Measurements from ENCODE around the gene RADIL.

Gene RADIL

GRCh38 chr7:4781366-4782069, 102.0 kb downstream of the RADIL start (continued):
- TF ChIP-seq, protein P1, sequence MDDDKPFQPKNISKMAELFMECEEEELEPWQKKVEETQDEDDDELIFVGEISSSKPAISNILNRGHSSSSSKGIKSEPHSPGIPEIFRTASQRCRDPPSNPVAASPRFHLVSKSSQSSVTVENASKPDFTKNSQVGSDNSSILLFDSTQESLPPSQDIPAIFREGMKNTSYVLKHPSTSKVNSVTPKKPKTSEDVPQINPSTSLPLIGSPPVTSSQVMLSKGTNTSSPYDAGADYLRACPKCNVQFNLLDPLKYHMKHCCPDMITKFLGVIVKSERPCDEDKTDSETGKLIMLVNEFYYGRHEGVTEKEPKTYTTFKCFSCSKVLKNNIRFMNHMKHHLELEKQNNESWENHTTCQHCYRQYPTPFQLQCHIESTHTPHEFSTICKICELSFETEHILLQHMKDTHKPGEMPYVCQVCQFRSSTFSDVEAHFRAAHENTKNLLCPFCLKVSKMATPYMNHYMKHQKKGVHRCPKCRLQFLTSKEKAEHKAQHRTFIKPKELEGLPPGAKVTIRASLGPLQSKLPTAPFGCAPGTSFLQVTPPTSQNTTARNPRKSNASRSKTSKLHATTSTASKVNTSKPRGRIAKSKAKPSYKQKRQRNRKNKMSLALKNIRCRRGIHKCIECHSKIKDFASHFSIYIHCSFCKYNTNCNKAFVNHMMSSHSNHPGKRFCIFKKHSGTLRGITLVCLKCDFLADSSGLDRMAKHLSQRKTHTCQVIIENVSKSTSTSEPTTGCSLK (tag by site-specific recombination; IDR thresholded peaks at IDR 0.05) = no peak

- H3K4me1 ChIP-seq (ENCODE audit: control insufficient read depth, insufficient read depth, low read length) = peaks cover 4% of the 10 kb centered on the region
- CTCF ChIA-PET = interaction anchor here (0.7 kb wide), 1 partner anchor 529 kb away, joined by 5 read pairs; no protein-coding TSS in a partner anchor
- H3K9me3 ChIP-seq (ENCODE audit: control insufficient read depth, insufficient read depth, low read depth, low read length) = no peaks in the 10 kb centered on the region
- H3K4me3 ChIP-seq (ENCODE audit: low read depth, low read length) = no peak overlapping the region
- TF ChIP-seq GFI1B (tag by site-specific recombination; IDR thresholded peaks at IDR 0.05) (no peak), BCL6B (tag by site-specific recombination; IDR thresholded peaks at IDR 0.05) (no peak), SCRT1 (tag by site-specific recombination; IDR thresholded peaks at IDR 0.05; ENCODE audit: borderline replicate concordance) (no peak), ZNF670 (tag by site-specific recombination; IDR thresholded peaks at IDR 0.05; ENCODE audit: low read depth) (no peak), REPIN1 (tag by site-specific recombination; IDR thresholded peaks at IDR 0.05; ENCODE audit: low read depth) (no peak), ZNF221 (tag by site-specific recombination; IDR thresholded peaks at IDR 0.05; ENCODE audit: borderline replicate concordance) (no peak), GLI2 (tag by site-specific recombination; IDR thresholded peaks at IDR 0.05; ENCODE audit: borderline replicate concordance, low read depth) (no peak), ZNF202 (tag by site-specific recombination; IDR thresholded peaks at IDR 0.05; ENCODE audit: borderline replicate concordance) (no peak), YY1 (tag by site-specific recombination; IDR thresholded peaks at IDR 0.05) (no peak), ZNF548 (tag by site-specific recombination; IDR thresholded peaks at IDR 0.05) (no peak), HOXA7 (CRISPR knock-in tag; IDR thresholded peaks at IDR 0.05; ENCODE audit: borderline replicate concordance) (no peak)
- TF ChIP-seq, protein P2, sequence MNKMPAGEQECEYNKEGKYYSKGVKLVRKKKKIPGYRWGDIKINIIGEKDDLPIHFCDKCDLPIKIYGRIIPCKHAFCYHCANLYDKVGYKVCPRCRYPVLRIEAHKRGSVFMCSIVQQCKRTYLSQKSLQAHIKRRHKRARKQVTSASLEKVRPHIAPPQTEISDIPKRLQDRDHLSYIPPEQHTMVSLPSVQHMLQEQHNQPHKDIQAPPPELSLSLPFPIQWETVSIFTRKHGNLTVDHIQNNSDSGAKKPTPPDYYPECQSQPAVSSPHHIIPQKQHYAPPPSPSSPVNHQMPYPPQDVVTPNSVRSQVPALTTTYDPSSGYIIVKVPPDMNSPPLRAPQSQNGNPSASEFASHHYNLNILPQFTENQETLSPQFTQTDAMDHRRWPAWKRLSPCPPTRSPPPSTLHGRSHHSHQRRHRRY (tag by site-specific recombination; IDR thresholded peaks at IDR 0.05) = no peak
- peaks cover 0 to 34% of the 10 kb centered on the region in 2 experiments; a peak in 2 of 3 replicates for H3K36me3 ChIP-seq (ENCODE audit: control insufficient read depth in 2 of 2, insufficient read depth in 1 of 2, low read length in 2 of 2)
- POLR2A ChIA-PET = no interaction called here
- H3K27ac ChIP-seq (ENCODE audit: extremely low read depth, low read depth, low read length) = no peak overlapping the region
These were observed 104.4 kb downstream of the RADIL start for GRCh38 chr7:4779118-4779517.

DNA sequence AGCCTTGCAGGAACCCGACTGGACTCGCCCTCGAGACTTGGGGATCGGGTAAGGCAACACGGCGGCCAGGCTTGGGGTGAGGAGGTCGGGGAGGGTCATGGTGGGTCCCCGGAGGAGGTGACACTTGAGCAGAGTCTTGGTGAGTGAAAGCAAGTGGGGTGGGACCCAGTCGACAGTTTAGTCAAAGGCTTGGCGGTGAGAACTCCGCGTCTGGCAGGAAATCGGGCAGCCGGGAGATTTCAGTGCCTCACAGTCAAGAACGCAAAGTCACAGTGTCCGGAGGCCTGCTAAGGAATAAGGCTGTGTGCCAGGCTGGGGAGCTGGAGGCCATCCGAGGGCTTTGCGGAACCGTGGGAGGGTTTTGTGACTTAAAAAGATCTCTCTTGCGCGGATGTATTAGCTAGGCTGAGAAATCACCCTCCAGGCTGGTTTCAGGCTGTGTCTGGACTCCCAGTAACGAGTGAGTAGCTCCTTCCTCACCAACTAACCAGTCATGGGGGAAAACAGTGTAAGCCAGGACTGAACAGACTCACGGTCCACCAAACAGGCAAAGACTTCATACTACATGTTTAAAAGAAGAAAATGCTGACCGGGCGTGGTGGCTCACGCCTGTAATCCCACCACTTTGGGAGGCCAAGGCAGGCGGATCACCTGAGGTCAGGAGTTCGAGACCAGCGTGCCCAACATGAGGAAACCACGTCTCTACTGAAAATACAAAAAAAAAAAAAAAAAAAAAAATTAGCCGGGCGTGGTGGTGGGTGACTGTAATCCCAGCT, 107.5 kb downstream of the RADIL start:
- TF ChIP-seq ZNF335 (tag by site-specific recombination; conservative IDR thresholded peaks at IDR 0.05) = peak; percentile 93
- TF ChIP-seq ZNF26 (tag by site-specific recombination; IDR thresholded peaks at IDR 0.05) = no peak
- TF ChIP-seq MZF1 (tag by site-specific recombination; IDR thresholded peaks at IDR 0.05; ENCODE audit: borderline replicate concordance) = no peak
- ChIA-PET POLR2A (interaction anchor here (0.7 to 2.1 kb wide), 15 partner anchors 8 to 339 kb away, joined by 3 to 15 read pairs (median 4); partner anchors contain the start of gene RBAK), CTCF (interaction anchor here (0.6 to 1.3 kb wide), 5 partner anchors 16 to 455 kb away, joined by 3 read pairs; partner anchors contain the start of gene RADIL)
- Histone ChIP-seq H3K4me1 (ENCODE audit: control insufficient read depth, insufficient read depth, low read length) (peaks cover 4% of the 10 kb centered on the region), H3K9me3 (ENCODE audit: control insufficient read depth, insufficient read depth, low read depth, low read length) (no peaks in the 10 kb centered on the region), H3K27ac (ENCODE audit: extremely low read depth, low read depth, low read length) (no peak overlapping the region), H3K4me3 (ENCODE audit: low read depth, low read length) (peak overlapping the region; percentile 73), H3K36me3 (ENCODE audit: control insufficient read depth in 2 of 2, insufficient read depth in 1 of 2, low read length in 2 of 2) (peaks cover 0 to 11% of the 10 kb centered on the region in 2 experiments; a peak in 2 of 3 replicates)
